Kidney (tissue), 14 donors: ENCODE measurements around the gene NSMF. TPM values are rescaled to one million over a fixed set of nuclear protein-coding genes. Genes with fewer than 3 reads are reported as not detected.

Experiments
- DNase-seq, 5 donors: peaks; one replicate each; pipeline ENCODE4 v3.0.0-alpha.2; 2013 to 2020
- FAIRE-seq: peaks from 2 replicates; lab custom pipeline; 2012; peaks lifted over from hg19 to GRCh38; lab: Jason Lieb, UNC
- H3K27ac ChIP-seq, 2 donors: one replicate each; pipeline ENCODE4 v1.7.0; 2013; ENCODE audit warnings: low read depth in 2 of 2, low read length in 2 of 2, inconsistent platforms in 1 of 2
- H3K27me3 ChIP-seq: one replicate; pipeline ENCODE4 v1.7.1; 2013; ENCODE audit warnings: low read length, inconsistent platforms; ENCODE audit not compliant: control insufficient read depth, insufficient read depth
- H3K36me3 ChIP-seq, 3 donors: one replicate each; pipeline versions ENCODE4 v1.7.0 to v1.7.1; 2013; ENCODE audit warnings: low read length in 3 of 3, control low read depth in 1 of 3, inconsistent platforms in 1 of 3; ENCODE audit not compliant: insufficient read depth in 3 of 3, control insufficient read depth in 2 of 3
- H3K4me1 ChIP-seq, 3 donors: one replicate each; pipeline versions ENCODE4 v1.7.0 to v1.7.1; 2013; ENCODE audit warnings: low read length in 3 of 3, inconsistent platforms in 1 of 3, low read depth in 1 of 3; ENCODE audit not compliant: control insufficient read depth in 2 of 3, insufficient read depth in 2 of 3
- H3K4me3 ChIP-seq, 3 donors: one replicate each; pipeline versions ENCODE4 v1.7.0 to v1.8.1; 2013; ENCODE audit warnings: low read length in 3 of 3, control low read depth in 1 of 3, inconsistent platforms in 1 of 3
- H3K9ac ChIP-seq, 3 donors: one replicate each; pipeline versions ENCODE4 v1.7.0 to v1.7.1; 2013; ENCODE audit warnings: low read length in 3 of 3, control low read depth in 1 of 3, inconsistent platforms in 1 of 3
- H3K9me3 ChIP-seq, 3 donors: one replicate each; pipeline versions ENCODE4 v1.7.0 to v1.7.1; 2013; ENCODE audit warnings: low read length in 3 of 3, control low read depth in 1 of 3, inconsistent platforms in 1 of 3; ENCODE audit not compliant: control insufficient read depth in 2 of 3, insufficient read depth in 1 of 3
- CTCF ChIP-seq: IDR thresholded peaks from 3 replicates; pipeline ENCODE4 v1.5.1; 2012; ENCODE audit warnings: mild to moderate bottlenecking, moderate library complexity, borderline replicate concordance; ENCODE audit not compliant: insufficient read depth; ENCODE audit errors: extremely low read depth
- intact Hi-C: fragments of 100-400 bp; cut with DNase I; formaldehyde crosslinking; loops from one replicate; pipeline ENCODE4 v1.11.1; 2022
- polyA plus RNA-seq: library from polyadenylated mRNA; stranded (reverse); fragments of 350-450 nt; fragmentation: Illumina TruSeq; extraction: RNeasy Lipid Tissue Mini Kit (QIAGEN cat#74804); gene quantifications from one replicate; pipeline ENCODE4 v1.2.3, GENCODE V29; 2014; ENCODE audit warnings: low read depth, low replicate concordance; ENCODE audit not compliant: insufficient read depth
- total RNA-seq: library from RNA; stranded (reverse); fragmentation: NEBNext Ultra II Directional; extraction: Animal tissue kit (Norgen Biotek cat#: 25700); gene quantifications from one replicate; pipeline ENCODE4 v1.2.1, GENCODE V29; 2021
- donor health status: control.
- donor health status: control.
- donor health status: control.
- donor health status: control.
- donor health status: control.
- donor health status: DM: yes; HTN: yes; CAD: no.
- donor health status: Normal renal cell carcinoma (clear cell type).

Gene NSMF
- total and polyA plus RNA-seq, 2 donors from 2014 or later: 32.7 to 49.5 TPM

GRCh38 chr9:137447722-137448601, 11.2 kb downstream of the NSMF start:
- peaks cover 0 to 6% (median 0%) of the 10 kb centered on the region in 3 donors for H3K4me1 ChIP-seq
- TF ChIP-seq CTCF: no peak
- no peak for FAIRE-seq
- intact Hi-C loops: no loop called here
- DNase-seq: peak in 4 of 5 donors; percentile 21 to 74 (median 47)
- no peaks in the 10 kb centered on the region for H3K36me3 ChIP-seq
- H3K9ac ChIP-seq: no peak overlapping the region
- H3K9me3 ChIP-seq: no peaks in the 10 kb centered on the region
- H3K27me3 ChIP-seq: no peaks in the 10 kb centered on the region
- H3K27ac ChIP-seq: no peak overlapping the region
- H3K4me3 ChIP-seq: no peak overlapping the region

GRCh38 chr9:137446851-137447471, 12.2 kb downstream of the NSMF start:
- Histone ChIP-seq H3K4me3 (no peak overlapping the region), H3K36me3 (no peaks in the 10 kb centered on the region), H3K27me3 (no peaks in the 10 kb centered on the region), H3K27ac (no peak overlapping the region), H3K4me1 (peaks cover 0 to 6% (median 0%) of the 10 kb centered on the region in 3 donors), H3K9me3 (no peaks in the 10 kb centered on the region), H3K9ac (no peak overlapping the region)
- intact Hi-C loops: no loop called here
- FAIRE-seq: no peak
- DNase-seq: peak in 1 of 5 donors; percentile 67
- TF ChIP-seq CTCF: no peak

- Histone ChIP-seq H3K9ac (no peak overlapping the region), H3K27me3 (no peaks in the 10 kb centered on the region), H3K4me3 (no peak overlapping the region), H3K36me3 (no peaks in the 10 kb centered on the region), H3K4me1 (peaks cover 0 to 6% (median 0%) of the 10 kb centered on the region in 3 donors), H3K27ac (no peak overlapping the region), H3K9me3 (no peaks in the 10 kb centered on the region)
- peak in 2 of 5 donors; percentile 6 to 75 for DNase-seq
- no peak for TF ChIP-seq CTCF
- FAIRE-seq: no peak
- intact Hi-C loops: no loop called here
Observed at GRCh38 chr9:137445930-137446431, 13.2 kb downstream of the NSMF start.
